CD4-positive, alpha-beta T cell treated with Interleukin-6 for 4 hours (primary cell): Measurements from ENCODE around the gene KCNK17.
"Not testable (repeated sequence)": the region's sequence is repeated elsewhere in the genome, so short reads cannot be mapped to it uniquely, and the experiment has no call there.

Source experiments
- DNase-seq: peaks from one replicate; pipeline ENCODE4 v3.0.0-alpha.2; 2020; ENCODE audit warnings: mixed read lengths

Gene KCNK17

GRCh38 chr6:39302011-39302410, 12.2 kb downstream of the KCNK17 start:
- no peak for DNase-seq

GRCh38 chr6:39301606-39302005, 12.6 kb downstream of the KCNK17 start:
- DNase-seq = no peak

GRCh38 chr6:39300739-39301138, 13.5 kb downstream of the KCNK17 start:
- DNase-seq = no peak

GRCh38 chr6:39298061-39298460, 16.2 kb downstream of the KCNK17 start:
- no peak for DNase-seq

- DNase-seq = no peak
Measured at GRCh38 chr6:39296745-39297640, 17.2 kb downstream of the KCNK17 start.

- DNase-seq = no peak
Measured at GRCh38 chr6:39295611-39296011, 18.6 kb downstream of the KCNK17 start.

- no peak for DNase-seq
Measured at GRCh38 chr6:39294899-39295298, 19.3 kb downstream of the KCNK17 start.

- DNase-seq = no peak
Measured at GRCh38 chr6:39294133-39294532, 20.1 kb downstream of the KCNK17 start.

GRCh38 chr6:39292637-39293036, 21.6 kb downstream of the KCNK17 start:
- DNase-seq = no peak

GRCh38 chr6:39289490-39289889, 24.7 kb downstream of the KCNK17 start:
- no peak for DNase-seq

GRCh38 chr6:39287601-39288000, 26.6 kb downstream of the KCNK17 start:
- DNase-seq = no peak

GRCh38 chr6:39286596-39286995, 27.6 kb downstream of the KCNK17 start:
- DNase-seq = not testable (repeated sequence)

GRCh38 chr6:39282774-39283173, 31.4 kb downstream of the KCNK17 start:
- no peak for DNase-seq

- no peak for DNase-seq
Measured at GRCh38 chr6:39281312-39281980, 32.8 kb downstream of the KCNK17 start.

- DNase-seq = no peak
Measured at GRCh38 chr6:39280247-39280731, 33.9 kb downstream of the KCNK17 start.

GRCh38 chr6:39279539-39279938, 34.7 kb downstream of the KCNK17 start:
- no peak for DNase-seq

GRCh38 chr6:39276379-39276995, 37.7 kb downstream of the KCNK17 start:
- no peak for DNase-seq

GRCh38 chr6:39274903-39275302, 39.3 kb downstream of the KCNK17 start:
- no peak for DNase-seq

GRCh38 chr6:39274471-39274870, 39.7 kb downstream of the KCNK17 start:
- DNase-seq = no peak

GRCh38 chr6:39273406-39273821, 40.8 kb downstream of the KCNK17 start:
- DNase-seq = no peak

GRCh38 chr6:39269961-39270360, 44.3 kb downstream of the KCNK17 start:
- no peak for DNase-seq

GRCh38 chr6:39268721-39269120, 45.5 kb downstream of the KCNK17 start:
- DNase-seq = no peak

GRCh38 chr6:39268171-39268570, 46.0 kb downstream of the KCNK17 start:
- DNase-seq = no peak
